ENCODE results near the gene MGLL. TPM values are rescaled to one million over a fixed set of nuclear protein-coding genes. Genes with fewer than 3 reads are reported as not detected.
A peak's percentile ranks its signal among the peaks of the same experiment; 100 is the strongest.
"Not testable (repeated sequence)": the region's sequence is repeated elsewhere in the genome, so short reads cannot be mapped to it uniquely, and the experiment has no call there.

MGLL gene
- total and polyA plus RNA-seq, 9 of the 15 experiments (the other 6 are each of a cell fraction or from before 2014, with no cell fraction given): 0.12 to 0.32 (median 0.18) TPM; not detected in 6

GRCh38 chr3:127655641-127656040 lies 166.7 kb downstream of the MGLL start:
- ChIA-PET POLR2A (no interaction called here), CTCF (ENCODE audit: low intra/inter-chr PET ratio) (no interaction called here)
- 69% methylated on average over 3 of the region's 3 CpGs for WGBS (ENCODE audit: insufficient coverage, low coverage, missing lambda C conversion rate)
- DNase-seq (ENCODE audit: extremely low read depth in 1 of 4, low spot score in 3 of 4) (no peak), ATAC-seq (no peak), FAIRE-seq (no peak)
- Histone ChIP-seq H3K9me1 (ENCODE audit: control insufficient read depth, insufficient read depth, low read length) (no peaks in the 10 kb centered on the region), H4K20me1 (replicated peaks; ENCODE audit: control insufficient read depth, insufficient read depth, low read length) (no peaks in the 10 kb centered on the region), H3K27me3 (ENCODE audit: control insufficient read depth in 2 of 2, insufficient read depth in 2 of 2, low read length in 2 of 2) (no peaks in the 10 kb centered on the region), H2AFZ (ENCODE audit: low read depth, low read length) (no peak overlapping the region), H3K4me2 (ENCODE audit: insufficient read depth, low read length) (no peak overlapping the region), H3K4me3 (no peak overlapping the region), H3K36me3 (ENCODE audit: control insufficient read depth, insufficient read depth, low read length) (peaks cover 20% of the 10 kb centered on the region; the same call in 1 of the 3 replicates), H3K4me1 (replicated peaks in 1 of 2; ENCODE audit: control insufficient read depth in 2 of 2, insufficient read depth in 2 of 2, low read length in 2 of 2) (no peaks in the 10 kb centered on the region), H3K9ac (ENCODE audit: insufficient read depth in 1 of 2, low read depth in 2 of 2, low read length in 2 of 2) (no peak overlapping the region), H3K79me2 (ENCODE audit: control insufficient read depth, insufficient read depth, low read length) (no peaks in the 10 kb centered on the region), H3K9me3 (replicated peaks; ENCODE audit: control insufficient read depth, insufficient read depth, low read depth, low read length) (no peaks in the 10 kb centered on the region), H3K27ac (ENCODE audit: extremely low read depth, low read depth, low read length) (no peak overlapping the region; the same call in 2 of the 3 replicates)
- BruUV-seq (replicated peaks): no TSS peak
- intact Hi-C loops (cut with micrococcal nuclease): loop anchor here (10.0 kb wide), 2 partner anchors 179 to 479 kb away; no protein-coding TSS in a partner anchor
- in situ Hi-C loops (cut with MboI): no loop called here
- peak; percentile 58; the same call in 1 of the 2 replicates for TF ChIP-seq FOSL1 (tag; conservative IDR thresholded peaks at IDR 0.05)
- peak; percentile 22; the same call in 1 of the 2 replicates for TF ChIP-seq JUND (IDR thresholded peaks at IDR 0.05; ENCODE audit: borderline replicate concordance, low read depth, low read length)
- no peak for TF ChIP-seq JUND (tag; IDR thresholded peaks at IDR 0.05; ENCODE audit: borderline replicate concordance, low read depth, low read length)
- TF ChIP-seq ATF3 (IDR thresholded peaks at IDR 0.05): peak; percentile 8; the same call in 1 of the 2 replicates
- no peak for TF ChIP-seq ATF3 (CRISPR knock-in tag; conservative IDR thresholded peaks at IDR 0.05)
- TF ChIP-seq CHD1 (IDR thresholded peaks at IDR 0.05; ENCODE audit: low read length): no peak

- in situ Hi-C loops (cut with MboI); CTCF ChIA-PET (ENCODE audit: low intra/inter-chr PET ratio); H3K9ac ChIP-seq (ENCODE audit: insufficient read depth in 1 of 2, low read depth in 2 of 2, low read length in 2 of 2); H3K27me3 ChIP-seq (ENCODE audit: control insufficient read depth in 2 of 2, insufficient read depth in 2 of 2, low read length in 2 of 2); FAIRE-seq; H4K20me1 ChIP-seq (replicated peaks; ENCODE audit: control insufficient read depth, insufficient read depth, low read length); H3K9me1 ChIP-seq (ENCODE audit: control insufficient read depth, insufficient read depth, low read length); H3K27ac ChIP-seq (ENCODE audit: extremely low read depth, low read depth, low read length); H3K79me2 ChIP-seq (ENCODE audit: control insufficient read depth, insufficient read depth, low read length); POLR2A ChIA-PET; H3K4me3 ChIP-seq; BruUV-seq (replicated peaks); H3K9me3 ChIP-seq (replicated peaks; ENCODE audit: control insufficient read depth, insufficient read depth, low read depth, low read length); H3K4me1 ChIP-seq (replicated peaks in 1 of 2; ENCODE audit: control insufficient read depth in 2 of 2, insufficient read depth in 2 of 2, low read length in 2 of 2); H2AFZ ChIP-seq (ENCODE audit: low read depth, low read length); ATAC-seq; DNase-seq (ENCODE audit: extremely low read depth in 1 of 4, low spot score in 3 of 4); H3K4me2 ChIP-seq (ENCODE audit: insufficient read depth, low read length): not testable (repeated sequence)
- intact Hi-C loops (cut with micrococcal nuclease): loop anchor here (10.0 kb wide), 2 partner anchors 180 to 480 kb away; no protein-coding TSS in a partner anchor
- peaks cover 14% of the 10 kb centered on the region; the same call in 1 of the 3 replicates for H3K36me3 ChIP-seq (ENCODE audit: control insufficient read depth, insufficient read depth, low read length)
- 96% methylated on average over 5 of the region's 6 CpGs for WGBS (ENCODE audit: insufficient coverage, low coverage, missing lambda C conversion rate)
These were observed 167.3 kb downstream of the MGLL start for GRCh38 chr3:127654993-127655392.
